NCI-H460 (cell line): Measurements from ENCODE around the gene GTSE1. TPM values are rescaled to one million over a fixed set of nuclear protein-coding genes. Genes with fewer than 3 reads are reported as not detected.
A peak's percentile ranks its signal among the peaks of the same experiment; 100 is the strongest.
"Not testable (repeated sequence)": the region's sequence is repeated elsewhere in the genome, so short reads cannot be mapped to it uniquely, and the experiment has no call there.

Source experiments
- DNase-seq: peaks from one replicate; pipeline ENCODE4 v3.0.0-alpha.2; 2016; ENCODE audit warnings: low read depth; ENCODE audit errors: extremely low read depth
- polyA plus RNA-seq: library from polyadenylated mRNA; depleted of rRNA; stranded (reverse); fragments of >200 nt; gene quantifications from 2 replicates; pipeline ENCODE4 v1.2.3, GENCODE V29; 2014; cell fraction: nucleus; rRNA removed
- total RNA-seq: library from RNA; depleted of rRNA; stranded (reverse); fragments of >200 nt; shearing (Covaris generic); gene quantifications from 2 replicates; pipeline ENCODE4 v1.2.3, GENCODE V29; 2014; rRNA removed

Gene GTSE1, protein sequence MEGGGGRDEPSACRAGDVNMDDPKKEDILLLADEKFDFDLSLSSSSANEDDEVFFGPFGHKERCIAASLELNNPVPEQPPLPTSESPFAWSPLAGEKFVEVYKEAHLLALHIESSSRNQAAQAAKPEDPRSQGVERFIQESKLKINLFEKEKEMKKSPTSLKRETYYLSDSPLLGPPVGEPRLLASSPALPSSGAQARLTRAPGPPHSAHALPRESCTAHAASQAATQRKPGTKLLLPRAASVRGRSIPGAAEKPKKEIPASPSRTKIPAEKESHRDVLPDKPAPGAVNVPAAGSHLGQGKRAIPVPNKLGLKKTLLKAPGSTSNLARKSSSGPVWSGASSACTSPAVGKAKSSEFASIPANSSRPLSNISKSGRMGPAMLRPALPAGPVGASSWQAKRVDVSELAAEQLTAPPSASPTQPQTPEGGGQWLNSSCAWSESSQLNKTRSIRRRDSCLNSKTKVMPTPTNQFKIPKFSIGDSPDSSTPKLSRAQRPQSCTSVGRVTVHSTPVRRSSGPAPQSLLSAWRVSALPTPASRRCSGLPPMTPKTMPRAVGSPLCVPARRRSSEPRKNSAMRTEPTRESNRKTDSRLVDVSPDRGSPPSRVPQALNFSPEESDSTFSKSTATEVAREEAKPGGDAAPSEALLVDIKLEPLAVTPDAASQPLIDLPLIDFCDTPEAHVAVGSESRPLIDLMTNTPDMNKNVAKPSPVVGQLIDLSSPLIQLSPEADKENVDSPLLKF
- 8.6 and 10.3 TPM in 2 replicates for total RNA-seq
- 31.9 TPM in 2 replicates for polyA plus RNA-seq

DNA sequence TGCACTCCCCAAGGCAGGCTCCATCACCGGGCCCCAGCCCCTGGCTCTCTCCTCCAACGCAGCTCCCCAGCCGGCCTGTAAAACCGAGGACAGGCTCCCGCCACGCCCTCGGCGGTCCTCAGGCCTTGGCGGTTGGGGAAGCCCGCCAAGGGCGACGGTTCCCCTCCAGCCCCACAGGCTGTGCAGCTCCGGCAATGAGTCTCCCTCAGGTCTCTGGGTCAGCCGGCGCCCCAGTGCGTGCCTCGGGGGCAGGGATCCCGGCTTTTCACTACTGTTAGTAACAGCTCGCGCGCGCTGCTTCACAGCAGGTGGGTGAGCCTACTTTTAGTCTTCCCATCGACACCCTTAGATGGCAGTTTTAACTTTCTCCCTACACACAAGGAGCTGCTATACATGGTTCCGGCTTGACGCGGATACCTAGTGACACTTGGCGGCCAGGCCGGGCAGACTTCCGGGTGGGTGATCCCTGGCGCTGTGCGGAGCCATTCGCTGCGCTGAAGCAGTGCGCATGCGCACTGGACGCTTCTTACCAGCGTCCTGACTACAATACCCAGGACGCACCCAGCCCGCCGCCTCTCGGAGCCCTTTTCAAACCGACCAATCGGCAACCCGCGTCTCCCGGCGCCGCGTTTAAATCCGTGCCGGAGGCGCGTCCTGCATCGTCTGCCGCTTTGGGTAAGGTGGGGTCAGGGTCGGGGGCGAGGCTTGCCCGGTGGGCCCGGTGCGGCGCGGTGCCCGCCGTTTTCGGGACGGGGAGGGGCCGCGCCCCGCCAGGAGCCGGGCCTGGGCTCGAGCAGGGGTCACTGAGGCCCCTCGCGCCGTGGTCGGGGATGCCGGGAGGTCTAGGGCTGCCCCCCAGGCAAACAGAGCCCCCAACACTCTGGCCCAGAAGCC lies at the start of gene GTSE1:
GTSE1 (plus strand) TSS at position 614 of the 894 bp plus-strand sequence. CDS start 531 bp downstream, outside the sequence.
- DNase-seq = peak; percentile 94

DNA sequence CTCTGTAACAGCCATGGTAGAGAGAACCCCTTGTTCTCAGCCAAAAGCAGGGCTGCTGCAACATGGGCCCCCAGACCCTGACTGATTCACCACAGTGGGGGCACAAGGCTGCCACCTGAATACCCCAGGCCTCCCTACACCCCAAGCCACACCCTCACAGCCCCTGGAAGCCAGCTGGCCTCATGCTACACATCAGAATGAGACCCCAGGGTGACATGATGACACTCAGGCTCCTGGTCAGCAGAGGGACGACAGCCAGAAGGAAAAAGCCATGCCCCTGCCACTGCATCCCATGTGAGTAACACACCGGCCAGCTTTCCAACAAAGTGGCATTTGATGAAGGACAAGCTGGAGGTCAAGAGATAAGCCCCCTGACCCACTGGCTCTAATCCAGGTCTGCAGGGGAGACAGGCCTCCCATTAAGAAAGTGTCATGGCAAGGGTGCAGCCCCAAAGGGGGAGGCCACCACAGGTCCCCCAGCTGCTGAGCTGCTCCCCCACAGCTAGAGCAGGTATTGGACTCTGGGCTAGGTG lies 49.2 kb upstream of the GTSE1 start:
- no peak for DNase-seq

GRCh38 chr22:46250035-46250782 lies 46.5 kb upstream of the GTSE1 start, which contains the start of gene CDPF1:
Gene CDPF1, minus strand, starts transcription at chr22:46250293. Its CDS starts 2,009 bp downstream, at chr22:46248284.
- peak; percentile 76 for DNase-seq

- no peak for DNase-seq
Observed at GRCh38 chr22:46250783-46251125, 45.9 kb upstream of the GTSE1 start.

- no peak for DNase-seq
Observed at GRCh38 chr22:46251266-46251665, 45.4 kb upstream of the GTSE1 start.

DNA sequence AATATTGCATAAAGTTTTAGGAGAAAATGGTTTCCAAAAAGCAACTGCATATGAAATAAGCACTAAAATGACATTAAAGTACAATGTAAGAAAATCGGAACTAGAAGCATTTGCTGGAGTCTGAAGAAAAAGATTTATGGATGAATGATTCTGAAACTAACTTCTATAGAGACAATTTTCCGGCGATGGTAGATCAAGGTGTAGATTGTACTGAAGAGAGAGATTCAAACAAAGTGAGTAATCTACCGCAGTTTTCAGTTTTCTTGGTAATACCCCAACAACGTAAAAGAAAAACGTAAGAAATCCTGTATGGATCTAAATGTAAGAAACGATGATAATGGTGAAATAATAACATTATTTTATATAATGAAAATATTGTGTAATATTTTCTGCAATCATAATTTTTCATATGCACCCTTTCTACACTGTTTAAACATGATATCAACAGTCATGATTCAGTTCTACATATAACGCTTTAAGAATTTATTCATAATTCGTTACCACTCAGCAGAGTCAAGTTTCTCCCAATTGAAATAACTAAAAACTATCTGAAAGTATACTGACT lies 44.8 kb upstream of the GTSE1 start:
- no peak for DNase-seq

DNA sequence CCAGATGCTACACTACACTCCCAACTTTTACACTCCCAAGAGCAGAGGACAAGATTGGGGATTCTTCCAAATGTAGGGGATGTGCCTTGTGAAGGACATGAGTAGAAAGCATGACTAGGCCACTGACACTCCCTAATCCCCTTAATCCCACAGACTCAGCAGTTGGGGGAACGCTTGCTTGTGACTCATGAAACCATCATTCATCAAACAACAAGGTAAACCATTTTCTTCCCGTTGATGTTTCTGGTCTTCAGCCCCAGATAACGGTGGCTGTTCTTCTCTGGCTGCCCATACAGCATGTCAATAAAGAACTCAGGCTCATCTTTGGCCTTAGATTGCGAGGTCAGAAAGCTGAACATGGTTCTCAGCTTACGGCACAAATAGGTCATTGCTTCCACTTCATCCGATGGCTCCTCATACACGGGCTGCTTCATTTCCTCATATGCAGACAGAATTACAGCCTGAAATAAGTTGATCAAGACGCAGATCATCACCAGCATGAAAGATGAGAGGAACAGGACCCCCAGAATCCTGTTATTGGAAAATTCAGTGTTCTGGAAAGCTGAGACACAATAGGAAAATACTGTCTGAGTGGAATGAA lies 40.2 kb upstream of the GTSE1 start:
- DNase-seq = no peak

GRCh38 chr22:46259374-46259773 lies 37.3 kb upstream of the GTSE1 start:
- DNase-seq = no peak

DNA sequence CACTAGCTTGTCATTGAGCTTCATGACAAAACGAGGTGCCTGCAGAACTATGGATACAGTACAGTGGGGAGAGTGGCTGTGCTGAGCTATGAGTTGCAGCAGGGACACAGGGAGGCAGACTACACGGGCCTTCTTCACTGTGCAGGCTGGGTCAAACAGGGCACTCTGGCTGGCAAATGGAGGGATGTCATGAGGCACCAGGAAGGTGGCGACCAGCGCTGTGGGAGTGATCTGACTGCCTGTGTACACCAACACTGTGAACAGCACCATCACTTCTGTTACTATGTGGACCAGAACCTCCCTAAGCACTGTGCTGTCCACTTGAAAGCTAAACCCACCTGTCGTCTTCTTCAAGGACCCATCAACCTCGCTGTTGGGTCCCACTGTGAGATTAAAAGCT lies 36.6 kb upstream of the GTSE1 start:
- DNase-seq = no peak

GRCh38 chr22:46262449-46263215 lies 34.0 kb upstream of the GTSE1 start:
- no peak for DNase-seq

- no peak for DNase-seq
Observed at GRCh38 chr22:46263216-46263590, 33.5 kb upstream of the GTSE1 start, which contains the start of gene PKDREJ. Gene PKDREJ, minus strand, starts transcription at chr22:46263343. Its CDS starts 21 bp downstream, at chr22:46263322.

GRCh38 chr22:46264520-46264919 lies 32.1 kb upstream of the GTSE1 start:
- DNase-seq = not testable (repeated sequence)

DNA sequence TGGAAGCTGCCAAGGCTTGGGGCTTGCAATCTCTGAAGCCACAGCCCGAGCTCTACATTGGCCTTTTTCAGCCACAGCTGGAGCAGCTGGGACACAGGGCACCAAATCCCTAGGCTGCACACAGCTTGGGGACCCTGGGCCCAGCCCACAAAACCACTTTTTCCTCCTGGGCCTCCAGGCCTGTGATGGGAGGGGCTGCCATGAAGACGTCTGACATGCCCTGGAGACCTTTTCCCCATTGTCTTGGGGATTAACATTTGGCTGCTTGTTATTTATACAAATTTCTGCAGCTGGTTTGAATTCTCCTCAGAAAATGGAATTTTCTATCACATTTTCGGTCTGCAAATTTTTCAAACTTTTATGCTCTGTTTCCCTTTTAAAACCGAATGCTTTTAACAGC lies 31.0 kb upstream of the GTSE1 start:
- DNase-seq = not testable (repeated sequence)

GRCh38 chr22:46267431-46268279 lies 29.0 kb upstream of the GTSE1 start, which contains the start of gene TTC38:
Gene TTC38, plus strand, starts transcription at chr22:46268008. Its CDS starts 32 bp downstream, at chr22:46268040.
- DNase-seq = peak; percentile 70

DNA sequence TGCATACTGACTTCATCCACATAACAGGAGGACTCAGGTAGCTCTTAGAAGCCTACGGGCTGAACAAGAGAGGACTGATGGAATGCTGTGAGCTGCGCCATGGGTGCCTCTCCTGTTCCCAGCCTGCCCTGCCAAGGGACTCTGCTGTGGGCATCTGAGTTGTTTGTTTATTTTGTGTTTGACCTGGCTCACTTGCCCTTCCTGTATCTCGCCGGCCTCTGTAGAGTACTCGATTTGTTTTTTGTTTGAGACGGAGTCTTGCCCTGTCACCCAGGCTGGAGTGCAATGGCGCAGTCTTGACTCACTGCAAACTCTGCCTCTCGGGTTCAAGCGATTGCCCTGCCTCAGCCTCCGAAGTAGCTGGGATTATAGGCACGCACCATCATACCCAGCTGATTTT lies 27.1 kb upstream of the GTSE1 start:
- DNase-seq = no peak

- no peak for DNase-seq
Observed at GRCh38 chr22:46272196-46272595, 24.5 kb upstream of the GTSE1 start.

DNA sequence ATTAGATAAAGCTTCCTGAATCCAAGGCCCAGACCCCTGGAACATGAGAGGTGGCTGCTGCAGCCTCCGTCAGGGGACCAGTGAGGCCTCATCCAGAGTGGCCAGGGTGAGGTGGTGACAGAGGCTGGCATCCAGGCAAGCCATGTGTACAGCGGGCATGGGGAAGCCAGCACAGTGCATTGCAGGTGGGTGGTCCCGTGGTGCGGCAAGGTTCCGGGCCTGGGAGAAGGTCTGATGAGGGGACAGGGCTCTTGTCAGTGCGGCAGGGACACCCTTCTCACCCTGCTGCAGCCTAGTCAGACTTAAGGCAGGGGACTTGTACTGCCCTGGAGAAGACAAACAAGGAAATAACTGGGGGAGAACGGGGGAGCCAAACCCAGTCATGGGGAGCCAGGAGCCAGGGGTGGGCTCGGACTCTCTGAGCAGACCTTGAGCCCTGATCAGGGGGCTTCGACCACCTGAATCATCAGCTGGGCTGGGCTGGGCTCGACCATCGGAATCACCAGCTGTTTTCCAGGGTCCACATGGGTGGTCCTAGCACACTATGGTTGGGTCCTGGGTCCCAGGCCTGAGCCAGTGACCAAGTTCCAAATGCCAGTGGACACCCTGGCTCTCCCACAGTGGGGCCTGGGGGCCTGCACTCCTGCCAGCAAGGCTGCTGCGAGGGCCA lies 23.8 kb upstream of the GTSE1 start:
- DNase-seq = no peak
